OCI-M1 (cell line): Measurements from ENCODE around the gene RBP3.

Experiments
- DNase-seq: peaks from one replicate; lab custom pipeline; 2025; lab: John Stamatoyannopoulos, UW

Gene RBP3

DNA sequence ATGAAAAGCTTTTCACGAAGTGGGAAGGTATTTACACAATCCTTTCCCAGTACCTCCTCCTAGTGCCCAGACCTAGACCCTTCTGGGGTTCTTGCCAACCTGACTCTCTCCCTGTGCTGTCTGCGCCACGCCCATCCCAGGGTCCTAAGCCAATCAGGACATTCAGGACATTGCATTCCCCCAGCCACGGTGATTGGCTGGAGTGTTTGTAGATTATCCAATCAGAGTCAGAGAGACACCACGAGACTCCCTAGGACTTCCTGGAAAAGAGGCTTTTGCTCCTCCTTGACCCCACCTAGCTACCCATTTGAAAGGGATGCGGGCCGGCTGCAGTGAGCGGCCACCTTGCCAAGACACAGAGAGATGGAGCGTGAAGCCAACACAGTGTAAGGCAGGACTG is 29.5 kb upstream of the RBP3 start:
- DNase-seq, result peak; percentile 15

DNA sequence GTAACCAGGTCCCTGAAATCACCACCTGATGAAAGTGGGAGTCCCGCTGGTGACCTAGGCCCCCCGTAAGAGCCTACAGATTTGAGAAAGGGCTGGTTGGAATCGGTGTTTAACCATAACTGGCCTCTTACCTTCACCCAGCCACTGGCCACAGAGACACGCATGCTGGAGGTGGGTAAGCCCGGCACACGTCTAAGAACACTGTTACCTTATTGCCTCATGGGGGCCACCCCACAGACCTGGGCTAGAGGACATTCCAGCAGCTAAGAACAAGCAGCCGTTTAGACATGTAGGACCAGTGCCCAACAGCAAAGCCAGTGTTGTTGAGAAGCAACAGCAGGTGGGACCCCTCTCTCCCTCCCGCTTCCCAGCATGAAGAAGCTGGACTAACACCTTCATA is 28.4 kb upstream of the RBP3 start:
- DNase-seq, result no peak

DNA sequence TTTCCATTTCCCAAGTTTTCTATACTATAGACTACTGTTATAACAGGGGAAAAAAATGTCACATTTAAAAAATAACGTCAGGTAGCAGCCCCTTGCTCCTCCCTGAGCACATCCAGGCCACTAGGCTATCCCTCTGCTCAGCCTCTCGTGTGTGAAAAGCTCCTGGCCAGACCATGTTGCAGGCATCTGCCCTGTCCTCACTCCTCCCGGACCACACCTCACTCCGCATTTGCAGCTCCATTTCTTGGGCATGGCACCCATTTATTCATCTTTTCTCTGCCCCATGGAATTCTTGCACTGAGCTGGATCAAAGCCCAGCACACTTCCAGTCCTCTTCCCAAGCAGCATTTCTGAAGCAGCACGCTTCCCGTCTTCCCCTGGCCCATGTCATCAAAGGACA is 27.4 kb upstream of the RBP3 start:
- DNase-seq, result no peak

DNA sequence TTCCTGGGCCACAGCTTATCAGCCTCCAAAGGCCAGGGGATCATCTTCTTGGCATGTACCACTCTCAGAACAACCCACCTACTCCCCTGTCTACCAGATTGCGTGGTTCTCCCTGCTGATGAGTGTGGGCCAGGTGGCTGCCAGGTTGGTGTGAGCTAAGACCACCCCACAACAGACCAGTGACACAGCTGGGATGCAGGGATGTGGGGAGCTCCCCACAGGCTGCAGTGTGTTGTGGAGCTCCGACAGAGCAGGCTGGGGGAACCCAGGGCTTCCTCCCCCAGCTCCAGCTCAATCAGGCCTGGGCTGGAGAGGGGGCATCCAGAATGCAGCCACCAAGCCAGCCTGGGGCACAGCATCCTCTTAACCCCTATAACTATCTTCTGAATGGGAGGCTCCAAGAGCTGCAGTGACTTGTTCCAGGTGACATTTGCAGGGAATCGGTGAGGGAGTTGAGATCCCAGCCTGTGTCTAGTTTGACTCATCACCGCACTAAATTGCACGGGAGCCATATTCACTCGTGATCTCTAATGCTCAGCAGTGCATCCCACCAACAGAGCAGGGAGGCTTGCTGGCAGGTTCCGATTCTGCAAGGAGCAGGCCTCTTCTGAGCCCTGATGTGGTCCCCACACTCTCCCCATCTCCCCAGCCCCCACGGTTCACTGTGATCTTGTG is 26.5 kb upstream of the RBP3 start:
- no peak for DNase-seq

DNA sequence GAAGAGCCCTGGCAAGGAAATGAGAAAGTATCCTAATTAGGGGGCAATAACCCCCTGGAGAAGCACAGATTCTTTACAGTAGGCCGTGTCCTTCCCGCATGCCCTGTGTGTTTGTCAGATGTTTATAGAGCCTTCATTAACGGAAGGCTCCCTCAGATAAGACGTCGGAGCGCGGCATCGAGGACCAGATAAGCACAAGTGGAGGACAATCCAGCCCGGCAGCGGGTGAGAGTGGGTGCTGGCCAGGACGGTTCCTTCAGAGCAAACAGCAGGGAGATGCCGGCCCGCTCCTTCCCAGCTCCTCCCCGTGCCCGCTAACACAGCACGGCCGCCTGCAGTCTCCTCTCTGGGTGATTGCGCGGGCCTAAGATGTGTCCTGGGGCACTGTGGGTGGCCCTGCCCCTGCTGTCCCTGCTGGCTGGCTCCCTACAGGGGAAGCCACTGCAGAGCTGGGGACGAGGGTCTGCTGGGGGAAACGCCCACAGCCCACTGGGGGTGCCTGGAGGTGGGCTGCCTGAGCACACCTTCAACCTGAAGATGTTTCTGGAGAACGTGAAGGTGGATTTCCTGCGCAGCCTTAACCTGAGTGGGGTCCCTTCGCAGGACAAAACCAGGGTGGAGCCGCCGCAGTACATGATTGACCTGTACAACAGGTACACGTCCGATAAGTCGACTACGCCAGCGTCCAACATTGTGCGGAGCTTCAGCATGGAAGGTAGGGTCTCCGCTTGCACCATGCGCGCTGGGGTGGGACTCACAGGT is 25.7 kb upstream of the RBP3 start, which contains the start of gene GDF2:
Gene GDF2 (plus strand): TSS at position 155 of the 762 bp plus-strand sequence. CDS start 215 bp downstream, at position 370.
- peak; percentile 44 for DNase-seq

DNA sequence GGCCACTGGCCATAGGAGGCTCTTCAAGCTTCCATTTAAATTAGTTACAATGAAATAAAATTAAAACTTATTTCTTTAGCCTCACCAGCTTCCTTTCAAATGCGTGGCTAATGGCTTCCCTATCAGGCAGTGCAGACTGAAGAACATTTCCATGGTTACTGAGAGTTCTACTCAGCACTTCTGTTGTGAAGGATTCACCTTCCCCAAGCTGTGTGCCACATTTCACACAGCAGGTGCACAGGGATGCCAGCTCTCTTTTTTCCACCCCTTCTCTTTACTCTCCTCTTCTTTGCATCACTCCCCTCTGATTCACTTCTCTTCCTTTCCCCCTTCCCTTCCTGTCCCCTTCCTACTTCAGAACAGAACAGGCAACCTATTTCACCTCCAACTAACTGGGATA is 25.1 kb upstream of the RBP3 start:
- no peak for DNase-seq

DNA sequence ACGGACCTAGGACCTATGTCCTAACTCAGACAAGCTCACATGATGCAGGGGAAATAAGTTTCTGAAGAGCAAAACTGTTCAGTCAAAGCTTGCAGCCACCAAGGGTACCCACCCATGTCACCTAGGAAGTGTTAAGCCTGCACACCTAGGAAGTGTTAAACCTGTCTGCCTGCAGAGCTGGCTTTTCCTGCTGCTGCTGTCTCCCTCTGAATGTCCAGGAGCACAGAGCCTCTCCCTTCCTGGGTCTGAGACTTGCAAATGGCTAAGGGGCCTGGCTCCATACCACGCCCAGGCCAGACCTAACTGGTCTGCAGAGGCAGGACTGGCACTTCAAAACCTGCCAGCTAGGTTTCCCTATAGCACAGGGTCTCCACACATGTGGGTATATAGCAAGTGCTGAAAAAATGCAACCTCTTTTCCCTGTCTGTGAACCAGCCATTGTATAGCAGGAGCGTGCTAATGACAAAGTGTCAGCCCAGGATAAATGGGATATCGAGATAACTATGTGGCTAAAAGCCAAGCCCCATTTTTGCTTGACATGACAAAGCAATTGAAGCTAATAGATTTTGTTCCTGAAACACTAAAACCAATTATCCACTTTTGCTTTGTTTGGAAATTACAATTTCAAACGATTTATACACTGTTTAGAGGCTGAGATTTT is 24.4 kb upstream of the RBP3 start:
- DNase-seq, result no peak

DNA sequence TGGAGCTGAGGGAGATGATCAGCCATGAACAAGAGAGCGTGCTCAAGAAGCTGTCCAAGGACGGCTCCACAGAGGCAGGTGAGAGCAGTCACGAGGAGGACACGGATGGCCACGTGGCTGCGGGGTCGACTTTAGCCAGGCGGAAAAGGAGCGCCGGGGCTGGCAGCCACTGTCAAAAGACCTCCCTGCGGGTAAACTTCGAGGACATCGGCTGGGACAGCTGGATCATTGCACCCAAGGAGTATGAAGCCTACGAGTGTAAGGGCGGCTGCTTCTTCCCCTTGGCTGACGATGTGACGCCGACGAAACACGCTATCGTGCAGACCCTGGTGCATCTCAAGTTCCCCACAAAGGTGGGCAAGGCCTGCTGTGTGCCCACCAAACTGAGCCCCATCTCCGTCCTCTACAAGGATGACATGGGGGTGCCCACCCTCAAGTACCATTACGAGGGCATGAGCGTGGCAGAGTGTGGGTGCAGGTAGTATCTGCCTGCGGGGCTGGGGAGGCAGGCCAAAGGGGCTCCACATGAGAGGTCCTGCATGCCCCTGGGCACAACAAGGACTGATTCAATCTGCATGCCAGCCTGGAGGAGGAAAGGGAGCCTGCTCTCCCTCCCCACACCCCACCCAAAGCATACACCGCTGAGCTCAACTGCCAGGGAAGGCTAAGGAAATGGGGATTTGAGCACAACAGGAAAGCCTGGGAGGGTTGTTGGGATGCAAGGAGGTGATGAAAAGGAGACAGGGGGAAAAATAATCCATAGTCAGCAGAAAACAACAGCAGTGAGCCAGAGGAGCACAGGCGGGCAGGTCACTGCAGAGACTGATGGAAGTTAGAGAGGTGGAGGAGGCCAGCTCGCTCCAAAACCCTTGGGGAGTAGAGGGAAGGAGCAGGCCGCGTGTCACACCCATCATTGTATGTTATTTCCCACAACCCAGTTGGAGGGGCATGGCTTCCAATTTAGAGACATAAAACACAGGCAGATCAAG is 22.6 kb upstream of the RBP3 start:
- DNase-seq, result no peak

DNA sequence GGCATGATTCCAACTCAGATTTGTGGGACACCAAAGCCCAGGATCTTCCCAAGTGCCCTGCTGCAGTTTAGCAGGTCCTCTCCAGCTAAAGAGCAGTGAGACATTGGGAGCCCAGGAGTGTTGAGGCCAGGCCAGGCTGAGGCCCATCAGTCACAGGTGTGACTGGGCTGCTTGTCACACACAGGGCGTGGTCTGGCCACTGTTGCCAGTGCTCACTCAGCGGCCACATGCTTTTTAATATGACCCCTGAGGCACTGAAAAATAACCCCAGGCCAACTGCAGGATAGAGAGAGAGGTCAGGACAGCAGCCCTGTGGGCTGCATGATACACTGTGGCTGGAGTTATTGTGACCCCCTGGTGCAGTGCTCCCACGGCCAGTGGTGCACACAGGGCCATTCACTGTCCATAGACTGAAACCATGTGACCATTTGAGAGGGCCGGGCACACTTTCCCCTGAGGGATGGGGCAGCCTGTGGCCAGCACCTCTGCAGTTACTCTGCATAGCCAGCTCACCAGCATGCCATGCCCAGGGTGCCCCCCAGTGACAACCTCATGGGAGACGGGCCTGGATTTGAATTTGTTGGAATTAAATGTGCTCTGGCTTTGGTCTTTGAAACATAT is 21.7 kb upstream of the RBP3 start:
- DNase-seq, result no peak

DNA sequence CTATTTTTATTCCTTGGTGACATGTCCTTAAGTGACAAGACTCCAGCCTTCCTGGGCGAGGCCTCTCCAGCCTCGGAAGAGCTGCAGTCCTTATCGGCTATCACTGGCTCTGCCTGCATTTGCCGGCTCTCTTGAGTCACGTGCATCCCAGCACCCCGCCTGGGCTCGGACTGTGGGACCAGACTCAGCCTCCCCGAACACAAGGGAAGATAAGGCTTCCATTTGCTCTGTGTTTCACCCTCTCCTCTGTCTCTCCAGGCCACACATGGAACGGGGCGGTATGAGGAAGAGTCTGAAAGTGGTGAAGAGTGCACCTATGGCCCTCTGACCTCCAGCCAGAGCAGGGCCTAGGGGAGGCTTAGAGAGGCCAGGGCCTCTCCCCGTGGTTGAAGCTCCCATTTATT is 21.2 kb upstream of the RBP3 start:
- DNase-seq, result peak; percentile 49

DNA sequence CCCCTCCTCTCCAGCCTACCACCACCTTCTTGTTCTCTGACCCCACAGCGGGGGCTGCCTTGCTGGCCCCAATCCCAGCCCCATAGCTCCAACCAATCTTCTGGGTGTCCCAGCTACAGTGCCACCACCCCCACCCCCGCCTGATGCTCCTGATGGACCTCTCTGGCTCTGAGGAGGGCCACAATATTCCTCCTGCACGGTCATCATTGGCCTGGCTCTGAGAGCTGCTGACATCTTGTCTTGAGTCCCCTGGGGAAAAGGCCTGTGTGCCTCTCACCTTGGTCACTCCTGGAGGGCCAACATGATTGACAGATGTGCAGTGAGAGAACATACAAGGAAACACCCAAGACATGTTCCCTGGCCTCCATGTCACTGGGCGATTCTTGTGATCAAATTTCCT is 18.3 kb upstream of the RBP3 start:
- no peak for DNase-seq

DNA sequence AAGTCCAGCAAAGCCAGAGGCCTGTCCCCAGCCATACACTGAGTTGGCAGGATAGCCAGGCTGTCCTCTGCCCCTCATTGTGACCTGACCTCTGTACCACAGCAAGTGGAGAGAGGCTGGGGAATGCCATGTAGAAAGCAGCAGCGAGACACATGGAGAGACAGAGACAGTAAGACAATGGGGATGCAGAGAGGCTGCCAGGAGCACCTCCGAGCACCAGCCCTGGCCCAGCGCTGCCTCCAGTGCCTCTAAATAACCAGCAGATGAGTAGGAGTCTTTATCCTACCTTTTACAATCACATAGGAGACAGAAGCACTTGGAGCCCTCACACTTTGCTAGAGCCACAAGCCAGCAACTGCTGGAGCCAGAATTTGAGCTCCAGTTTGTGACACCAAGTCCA is 17.8 kb upstream of the RBP3 start:
- DNase-seq, result no peak

DNA sequence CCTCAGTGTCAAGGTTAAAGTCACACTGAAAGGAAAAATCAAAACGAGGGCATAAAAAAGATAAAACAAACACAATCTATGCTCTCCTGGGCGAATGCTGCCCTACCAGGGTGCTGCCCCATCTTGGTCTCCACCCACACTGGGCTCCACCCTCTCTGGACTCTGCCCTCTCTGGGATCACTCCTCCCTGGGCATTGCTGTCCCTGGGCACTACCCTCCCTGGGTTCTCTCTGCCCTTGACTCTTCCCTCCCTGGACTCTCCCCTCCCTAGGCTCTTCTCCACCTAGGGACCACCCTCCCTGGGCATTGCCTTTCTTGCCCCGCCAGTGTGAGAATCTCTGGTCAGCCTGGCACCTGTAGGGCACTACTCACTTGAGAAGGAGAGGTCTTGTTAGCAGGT is 17.4 kb upstream of the RBP3 start:
- DNase-seq, result no peak

DNA sequence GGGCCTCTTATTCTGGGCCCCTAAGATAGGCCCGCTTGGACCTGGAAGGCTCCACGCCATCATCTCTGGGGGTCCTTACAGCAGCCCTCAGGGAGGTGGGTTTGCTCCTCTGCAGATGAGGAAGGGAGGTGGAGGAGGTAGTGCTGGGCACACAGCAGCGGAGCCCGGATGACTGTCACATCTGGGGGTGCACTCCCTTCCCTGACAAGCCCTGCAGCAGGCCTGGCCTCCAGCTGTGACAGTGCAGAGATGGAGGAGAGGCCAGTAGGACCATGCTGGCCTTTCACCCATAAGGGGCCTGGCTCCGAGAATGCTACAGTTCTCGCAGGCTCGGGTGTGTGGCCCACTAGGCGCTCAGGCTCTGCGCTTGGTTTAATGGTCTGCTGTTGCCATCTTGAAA is 16.7 kb upstream of the RBP3 start:
- DNase-seq, result no peak

DNA sequence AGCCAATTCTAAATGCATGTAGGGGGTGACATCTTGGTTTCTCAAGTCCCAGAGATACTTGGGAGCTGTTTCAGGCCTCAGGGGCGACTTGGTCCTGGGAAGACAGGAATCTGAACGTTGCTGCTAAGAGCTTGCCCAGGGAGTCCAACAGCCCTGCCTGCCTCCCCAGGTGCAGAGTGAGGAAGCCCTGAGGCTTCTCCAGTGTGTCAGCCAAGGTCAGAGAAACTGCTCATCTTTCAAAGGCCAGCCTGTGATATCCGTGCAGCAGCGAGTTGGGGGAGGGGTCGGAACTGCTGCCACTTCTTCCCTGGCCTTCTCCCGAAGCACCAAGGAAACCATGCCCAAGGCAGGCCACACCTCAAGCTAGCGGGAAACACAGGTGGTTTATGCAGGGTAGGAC is 16.2 kb upstream of the RBP3 start:
- no peak for DNase-seq

DNA sequence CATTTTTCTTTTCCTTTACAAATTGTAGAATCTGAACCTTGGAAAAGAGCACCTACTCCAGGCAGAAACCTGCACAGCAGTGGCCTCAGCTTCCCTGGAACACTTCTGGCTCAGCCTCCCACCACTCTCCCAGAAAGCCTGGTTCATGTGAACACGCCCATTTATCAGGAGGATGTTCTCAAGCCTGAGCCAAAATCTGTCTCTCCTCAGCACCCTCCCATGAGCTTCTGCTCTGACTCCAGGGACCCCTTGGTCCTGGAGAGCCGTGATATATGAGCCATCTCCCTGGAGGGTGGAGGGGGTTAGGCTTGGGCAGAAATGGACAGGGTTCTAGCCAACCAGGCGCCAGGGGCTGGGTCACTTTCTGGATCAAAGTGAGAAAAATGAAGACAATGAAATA is 15.8 kb upstream of the RBP3 start:
- no peak for DNase-seq

DNA sequence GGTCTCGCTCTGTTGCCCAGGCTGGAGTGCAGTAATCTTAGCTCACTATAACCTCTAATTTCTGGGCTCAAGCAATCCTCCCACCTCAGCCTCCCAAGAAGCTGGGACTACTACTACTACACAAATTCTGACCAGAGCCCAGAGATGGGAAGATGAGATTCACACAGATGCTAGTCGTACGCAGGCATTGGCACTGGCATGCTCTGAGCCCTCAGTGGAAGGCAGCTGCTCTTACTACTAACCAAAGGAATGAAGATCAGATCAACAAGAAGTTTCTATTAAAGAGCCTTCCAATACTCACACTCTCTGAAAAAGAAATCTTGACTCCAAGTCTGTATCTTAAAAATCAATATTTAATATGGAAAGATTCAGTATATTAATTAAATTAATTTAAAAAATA is 15.2 kb upstream of the RBP3 start:
- DNase-seq, result no peak

DNA sequence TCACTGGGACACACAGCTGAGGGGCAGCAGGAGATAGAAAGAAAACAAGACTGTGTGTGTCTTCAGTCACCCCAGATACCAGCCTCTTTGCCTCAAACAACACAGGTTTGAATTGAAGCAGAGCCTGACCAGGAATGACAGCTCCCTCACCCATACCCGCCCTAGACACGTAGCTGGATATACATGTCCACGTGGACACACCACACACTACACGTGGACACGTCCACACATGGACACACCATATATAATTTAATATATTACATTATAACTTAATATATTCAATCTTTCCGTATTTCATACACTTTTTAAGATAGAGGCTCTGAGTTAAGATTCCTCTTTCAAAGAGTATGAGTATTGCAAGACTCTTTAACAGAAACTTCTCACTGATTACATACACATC is 14.6 kb upstream of the RBP3 start:
- no peak for DNase-seq

DNA sequence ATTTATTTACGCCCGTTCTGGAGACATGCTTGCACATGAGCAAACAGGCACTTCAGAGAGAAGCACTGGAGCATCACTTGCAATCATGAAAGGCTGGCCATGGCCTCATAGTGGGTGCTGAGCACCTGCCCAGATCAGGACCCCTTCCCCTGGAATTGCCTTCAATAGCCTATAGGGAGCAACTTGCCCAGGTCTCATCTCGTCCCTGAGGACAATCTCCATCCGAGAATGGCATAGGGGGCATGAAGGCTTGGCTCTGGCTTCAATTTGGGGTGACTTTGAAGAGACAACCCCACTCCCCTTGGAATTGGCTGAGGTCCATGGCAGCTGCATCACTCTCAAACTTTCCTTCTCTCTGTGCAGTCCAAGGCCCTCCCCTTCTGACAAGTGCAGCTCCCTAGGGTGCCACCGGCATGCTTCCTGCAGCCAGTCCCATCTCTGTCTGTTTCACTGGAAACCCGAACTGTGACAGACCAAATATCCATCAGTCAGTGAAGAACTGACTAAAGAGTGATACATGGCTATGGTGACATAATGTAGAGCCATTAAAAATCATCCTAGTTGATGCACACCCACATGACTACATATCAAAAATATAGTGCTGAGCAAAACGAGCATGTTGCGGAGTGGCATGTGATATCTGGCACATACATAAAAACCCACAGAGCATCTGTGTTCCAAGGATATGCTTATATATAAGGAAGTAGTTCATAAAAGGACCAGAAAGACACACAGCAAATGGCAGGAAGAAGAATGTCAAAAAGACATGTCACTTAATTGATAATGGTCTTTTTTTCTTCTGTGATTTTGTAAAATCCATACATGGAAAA is 13.5 kb upstream of the RBP3 start:
- DNase-seq, result peak; percentile 68

DNA sequence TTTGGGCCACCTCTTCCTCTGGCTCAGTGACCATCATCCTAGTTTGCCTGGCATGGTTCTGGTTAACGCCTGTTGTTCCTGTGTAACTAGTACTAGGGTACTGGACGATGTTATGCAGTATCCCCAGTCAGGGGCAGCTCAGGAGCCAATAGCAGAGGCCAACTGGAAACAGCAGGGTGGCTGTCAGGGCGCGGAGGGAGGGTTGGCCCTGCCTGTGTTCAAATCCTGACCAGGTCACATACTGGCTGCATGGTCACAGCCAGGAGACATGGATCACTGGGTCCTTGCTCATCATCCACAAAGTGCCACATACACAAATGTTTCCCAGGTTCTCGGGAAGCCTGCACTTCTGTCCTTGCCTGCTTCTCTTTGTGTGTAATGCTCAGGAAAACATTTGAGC is 12.3 kb upstream of the RBP3 start:
- no peak for DNase-seq
